Activated T-helper 1 cell treated with anti-CD3 and anti-CD28 coated beads, Interleukin-2, amount 50 U/mL, for 16 hours (primary cell): ENCODE data around the gene CIRBP.

Experiments used
- DNase-seq, 2 donors: peaks; one replicate each; pipeline ENCODE4 v3.0.0-alpha.2; 2020; ENCODE audit warnings: low read depth in 1 of 2, low spot score in 1 of 2

Gene CIRBP

GRCh38 chr19:1278713-1279660 lies 9.9 kb downstream of the CIRBP start:
- no peak for DNase-seq

GRCh38 chr19:1279782-1280341 lies 10.7 kb downstream of the CIRBP start:
- peak; percentile 66 for DNase-seq

GRCh38 chr19:1280636-1281568 lies 11.8 kb downstream of the CIRBP start:
- DNase-seq: no peak

- no peak for DNase-seq
Measured at GRCh38 chr19:1281569-1282287, 12.6 kb downstream of the CIRBP start.

- DNase-seq: no peak
Measured at GRCh38 chr19:1282588-1283206, 13.6 kb downstream of the CIRBP start.

- DNase-seq: no peak
Measured at GRCh38 chr19:1283207-1283916, 14.2 kb downstream of the CIRBP start.

GRCh38 chr19:1283917-1284292 lies 14.8 kb downstream of the CIRBP start:
- DNase-seq: no peak

GRCh38 chr19:1284293-1284978 lies 15.3 kb downstream of the CIRBP start:
- no peak for DNase-seq

- no peak for DNase-seq
Measured at GRCh38 chr19:1284979-1285736, 16.0 kb downstream of the CIRBP start.

GRCh38 chr19:1285737-1286360 lies 16.7 kb downstream of the CIRBP start, which contains the start of gene EFNA2:
Gene EFNA2, plus strand, starts transcription at chr19:1285873. Its CDS starts 296 bp downstream, at chr19:1286169.
- no peak for DNase-seq

GRCh38 chr19:1286487-1287353 lies 17.6 kb downstream of the CIRBP start:
- DNase-seq: no peak

GRCh38 chr19:1287354-1288225 lies 18.5 kb downstream of the CIRBP start:
- DNase-seq: no peak

GRCh38 chr19:1288226-1288612 lies 19.1 kb downstream of the CIRBP start:
- no peak for DNase-seq

- no peak for DNase-seq
Measured at GRCh38 chr19:1288833-1289685, 19.9 kb downstream of the CIRBP start.

GRCh38 chr19:1289686-1290025 lies 20.5 kb downstream of the CIRBP start:
- DNase-seq: no peak
